ENCODE results near the gene ATG7. TPM values are rescaled to one million over a fixed set of nuclear protein-coding genes. Genes with fewer than 3 reads are reported as not detected.

ATG7 gene
- total RNA-seq, 2 experiments from 2014 or later, result 26.4 to 28.6 TPM

- ATAC-seq (ENCODE audit: low read depth), result no peak
- Mint-ChIP-seq H3K36me3 (peaks cover 28% of the 10 kb centered on the region), H3K4me1 (peaks cover 42% of the 10 kb centered on the region), H3K9me3 (peaks cover 4% of the 10 kb centered on the region), H3K27ac (peak overlapping the region; percentile 97), H3K4me3 (peak overlapping the region; percentile 96), H3K27me3 (no peaks in the 10 kb centered on the region)
- POLR2A ChIA-PET, result interaction anchor here (0.7 to 3.4 kb wide), 11 partner anchors 9 to 371 kb away, joined by 3 to 96 read pairs (median 4); partner anchors contain the start of gene VGLL4
- DNase-seq, result no peak
These were observed 843 bp downstream of the ATG7 start for GRCh38 chr3:11272906-11273574.

- ATAC-seq (ENCODE audit: low read depth) (no peak), DNase-seq (no peak)
- Mint-ChIP-seq H3K4me1 (peaks cover 45% of the 10 kb centered on the region), H3K36me3 (peaks cover 31% of the 10 kb centered on the region), H3K4me3 (peak overlapping the region; percentile 96), H3K27me3 (no peaks in the 10 kb centered on the region), H3K27ac (peak overlapping the region; percentile 73), H3K9me3 (peaks cover 4% of the 10 kb centered on the region)
- POLR2A ChIA-PET, result interaction anchor here (2.5 to 3.4 kb wide), 2 partner anchors 14 to 370 kb away, joined by 8 to 96 read pairs; partner anchors contain the start of gene VGLL4
These were observed 1.7 kb downstream of the ATG7 start for GRCh38 chr3:11273891-11274291.

GRCh38 chr3:11274566-11275142, 2.5 kb downstream of the ATG7 start:
- Mint-ChIP-seq H3K27me3 (no peaks in the 10 kb centered on the region), H3K4me3 (peak overlapping the region; percentile 3), H3K36me3 (peaks cover 33% of the 10 kb centered on the region), H3K9me3 (peaks cover 4% of the 10 kb centered on the region), H3K4me1 (peaks cover 45% of the 10 kb centered on the region), H3K27ac (no peak overlapping the region)
- POLR2A ChIA-PET, result interaction anchor here (3.4 kb wide), 1 partner anchor 13 kb away, joined by 96 read pairs; no protein-coding TSS in a partner anchor
- DNase-seq (no peak), ATAC-seq (ENCODE audit: low read depth) (no peak)

- H3K4me1 Mint-ChIP-seq, result peaks cover 44% of the 10 kb centered on the region
- ATAC-seq (ENCODE audit: low read depth) (no peak), DNase-seq (no peak)
- peaks cover 34% of the 10 kb centered on the region for H3K36me3 Mint-ChIP-seq
- POLR2A ChIA-PET, result interaction anchor here (1.5 kb wide), 1 partner anchor 12 kb away, joined by 4 read pairs; no protein-coding TSS in a partner anchor
- no peak overlapping the region for H3K27ac Mint-ChIP-seq
- H3K4me3 Mint-ChIP-seq, result no peak overlapping the region
- H3K9me3 Mint-ChIP-seq, result peaks cover 4% of the 10 kb centered on the region
- no peaks in the 10 kb centered on the region for H3K27me3 Mint-ChIP-seq
These were observed 3.7 kb downstream of the ATG7 start for GRCh38 chr3:11275926-11276325.

- POLR2A ChIA-PET, result interaction anchor here (1.5 kb wide), 1 partner anchor 11 kb away, joined by 4 read pairs; no protein-coding TSS in a partner anchor
- Mint-ChIP-seq H3K4me1 (peaks cover 40% of the 10 kb centered on the region), H3K4me3 (no peak overlapping the region), H3K27me3 (no peaks in the 10 kb centered on the region), H3K36me3 (peaks cover 36% of the 10 kb centered on the region), H3K9me3 (peaks cover 4% of the 10 kb centered on the region), H3K27ac (no peak overlapping the region)
- DNase-seq, result no peak
- no peak for ATAC-seq (ENCODE audit: low read depth)
These were observed 4.7 kb downstream of the ATG7 start for GRCh38 chr3:11276901-11277300.

GRCh38 chr3:11282250-11283138, 10.3 kb downstream of the ATG7 start:
- no peak for DNase-seq
- H3K36me3 Mint-ChIP-seq, result peaks cover 24% of the 10 kb centered on the region
- no peak overlapping the region for H3K4me3 Mint-ChIP-seq
- H3K27me3 Mint-ChIP-seq, result no peaks in the 10 kb centered on the region
- peaks cover 11% of the 10 kb centered on the region for H3K4me1 Mint-ChIP-seq
- H3K9me3 Mint-ChIP-seq, result no peaks in the 10 kb centered on the region
- POLR2A ChIA-PET, result interaction anchor here (1.9 kb wide), 1 partner anchor 10 kb away, joined by 8 read pairs; the partner anchor contains the start of gene ATG7
- H3K27ac Mint-ChIP-seq, result no peak overlapping the region
- ATAC-seq (ENCODE audit: low read depth), result no peak

GRCh38 chr3:11283139-11283475, 10.9 kb downstream of the ATG7 start:
- Mint-ChIP-seq H3K27me3 (no peaks in the 10 kb centered on the region), H3K4me1 (peaks cover 14% of the 10 kb centered on the region), H3K9me3 (no peaks in the 10 kb centered on the region), H3K36me3 (peaks cover 22% of the 10 kb centered on the region), H3K27ac (no peak overlapping the region), H3K4me3 (no peak overlapping the region)
- POLR2A ChIA-PET, result no interaction called here
- ATAC-seq (ENCODE audit: low read depth), result no peak
- no peak for DNase-seq

- ATAC-seq (ENCODE audit: low read depth) (no peak), DNase-seq (no peak)
- H3K9me3 Mint-ChIP-seq, result no peaks in the 10 kb centered on the region
- H3K4me1 Mint-ChIP-seq, result peaks cover 19% of the 10 kb centered on the region
- H3K4me3 Mint-ChIP-seq, result no peak overlapping the region
- H3K36me3 Mint-ChIP-seq, result peaks cover 19% of the 10 kb centered on the region
- POLR2A ChIA-PET, result interaction anchor here (9.0 kb wide), 1 partner anchor 11 kb away, joined by 96 read pairs; the partner anchor contains the start of gene ATG7
- no peak overlapping the region for H3K27ac Mint-ChIP-seq
- H3K27me3 Mint-ChIP-seq, result no peaks in the 10 kb centered on the region
These were observed 11.8 kb downstream of the ATG7 start for GRCh38 chr3:11284011-11284410.

- H3K27ac Mint-ChIP-seq, result no peak overlapping the region
- no peaks in the 10 kb centered on the region for H3K27me3 Mint-ChIP-seq
- H3K36me3 Mint-ChIP-seq, result peaks cover 19% of the 10 kb centered on the region
- no peak for DNase-seq
- POLR2A ChIA-PET, result interaction anchor here (0.7 to 9.0 kb wide), 2 partner anchors 12 to 43 kb away, joined by 5 to 96 read pairs; partner anchors contain the start of gene ATG7
- H3K9me3 Mint-ChIP-seq, result no peaks in the 10 kb centered on the region
- no peak for ATAC-seq (ENCODE audit: low read depth)
- H3K4me3 Mint-ChIP-seq, result no peak overlapping the region
- peaks cover 33% of the 10 kb centered on the region for H3K4me1 Mint-ChIP-seq
These were observed 13.3 kb downstream of the ATG7 start for GRCh38 chr3:11285471-11285870.

GRCh38 chr3:11287404-11287803, 15.2 kb downstream of the ATG7 start:
- Mint-ChIP-seq H3K36me3 (peaks cover 26% of the 10 kb centered on the region), H3K27ac (peak overlapping the region; percentile 17), H3K9me3 (no peaks in the 10 kb centered on the region), H3K4me3 (no peak overlapping the region), H3K4me1 (peaks cover 44% of the 10 kb centered on the region), H3K27me3 (no peaks in the 10 kb centered on the region)
- ATAC-seq (ENCODE audit: low read depth) (no peak), DNase-seq (no peak)
- POLR2A ChIA-PET, result interaction anchor here (0.6 to 9.0 kb wide), 2 partner anchors 14 to 1556 kb away, joined by 4 to 96 read pairs; partner anchors contain the start of genes ATG7 and BRPF1

- POLR2A ChIA-PET, result interaction anchor here (0.6 to 9.0 kb wide), 4 partner anchors 12 to 1365 kb away, joined by 3 to 96 read pairs (median 4); partner anchors contain the start of gene ATG7
- Mint-ChIP-seq H3K27me3 (no peaks in the 10 kb centered on the region), H3K4me3 (no peak overlapping the region), H3K36me3 (peaks cover 26% of the 10 kb centered on the region), H3K27ac (peak overlapping the region; percentile 99), H3K9me3 (no peaks in the 10 kb centered on the region), H3K4me1 (peaks cover 46% of the 10 kb centered on the region)
- ATAC-seq (ENCODE audit: low read depth) (no peak), DNase-seq (no peak)
These were observed 15.9 kb downstream of the ATG7 start for GRCh38 chr3:11288021-11288491.

- no peaks in the 10 kb centered on the region for H3K9me3 Mint-ChIP-seq
- ATAC-seq (ENCODE audit: low read depth), result peak; percentile 32
- no peaks in the 10 kb centered on the region for H3K27me3 Mint-ChIP-seq
- POLR2A ChIA-PET, result interaction anchor here (0.6 to 9.0 kb wide), 6 partner anchors 12 to 1365 kb away, joined by 3 to 96 read pairs (median 4); partner anchors contain the start of gene ATG7
- H3K4me3 Mint-ChIP-seq, result peak overlapping the region; percentile 61
- H3K27ac Mint-ChIP-seq, result peak overlapping the region; percentile 99
- H3K36me3 Mint-ChIP-seq, result peaks cover 26% of the 10 kb centered on the region
- peaks cover 46% of the 10 kb centered on the region for H3K4me1 Mint-ChIP-seq
- DNase-seq, result no peak
These were observed 16.8 kb downstream of the ATG7 start for GRCh38 chr3:11288786-11289637.
